ENCODE results near the gene PIGA.

PIGA gene

GRCh38 chrX:15366506-15367352, 31.4 kb upstream of the PIGA start:
- H3K27me3 ChIP-seq (ENCODE audit: insufficient read depth, poor library complexity, severe bottlenecking) = no peaks in the 10 kb centered on the region
- TF ChIP-seq CTCF (IDR thresholded peaks at IDR 0.05; ENCODE audit: poor library complexity, severe bottlenecking) = no peak
- ATAC-seq (ENCODE audit: low read depth) (no peak), DNase-seq (ENCODE audit: low spot score) (no peak)
- no peak overlapping the region for H3K27ac ChIP-seq (ENCODE audit: poor library complexity, severe bottlenecking)
- no peaks in the 10 kb centered on the region for H3K9me3 ChIP-seq (ENCODE audit: severe bottlenecking)
- H3K4me3 ChIP-seq (ENCODE audit: severe bottlenecking) = no peak overlapping the region
- no peaks in the 10 kb centered on the region for H3K36me3 ChIP-seq (ENCODE audit: low read depth)
- H3K4me1 ChIP-seq (ENCODE audit: insufficient read depth, poor library complexity, severe bottlenecking) = no peaks in the 10 kb centered on the region

- no peak for DNase-seq (ENCODE audit: low spot score)
- Histone ChIP-seq H3K36me3 (ENCODE audit: low read depth) (no peaks in the 10 kb centered on the region), H3K27me3 (ENCODE audit: insufficient read depth, poor library complexity, severe bottlenecking) (no peaks in the 10 kb centered on the region), H3K9me3 (ENCODE audit: severe bottlenecking) (no peaks in the 10 kb centered on the region), H3K4me3 (ENCODE audit: severe bottlenecking) (no peak overlapping the region), H3K4me1 (ENCODE audit: insufficient read depth, poor library complexity, severe bottlenecking) (no peaks in the 10 kb centered on the region), H3K27ac (ENCODE audit: poor library complexity, severe bottlenecking) (no peak overlapping the region)
- no peak for ATAC-seq (ENCODE audit: low read depth)
- no peak for TF ChIP-seq CTCF (IDR thresholded peaks at IDR 0.05; ENCODE audit: poor library complexity, severe bottlenecking)
These were observed 24.4 kb upstream of the PIGA start for GRCh38 chrX:15359701-15360100.

- Histone ChIP-seq H3K27me3 (ENCODE audit: insufficient read depth, poor library complexity, severe bottlenecking) (no peaks in the 10 kb centered on the region), H3K4me3 (ENCODE audit: severe bottlenecking) (no peak overlapping the region), H3K4me1 (ENCODE audit: insufficient read depth, poor library complexity, severe bottlenecking) (no peaks in the 10 kb centered on the region), H3K9me3 (ENCODE audit: severe bottlenecking) (no peaks in the 10 kb centered on the region), H3K27ac (ENCODE audit: poor library complexity, severe bottlenecking) (no peak overlapping the region), H3K36me3 (ENCODE audit: low read depth) (no peaks in the 10 kb centered on the region)
- no peak for TF ChIP-seq CTCF (IDR thresholded peaks at IDR 0.05; ENCODE audit: poor library complexity, severe bottlenecking)
- DNase-seq (ENCODE audit: low spot score) = no peak
- ATAC-seq (ENCODE audit: low read depth) = no peak
These were observed 23.2 kb upstream of the PIGA start for GRCh38 chrX:15358533-15358932.

- H3K36me3 ChIP-seq (ENCODE audit: low read depth) = no peaks in the 10 kb centered on the region
- DNase-seq (ENCODE audit: low spot score) (no peak), ATAC-seq (ENCODE audit: low read depth) (no peak)
- no peaks in the 10 kb centered on the region for H3K4me1 ChIP-seq (ENCODE audit: insufficient read depth, poor library complexity, severe bottlenecking)
- no peak for TF ChIP-seq CTCF (IDR thresholded peaks at IDR 0.05; ENCODE audit: poor library complexity, severe bottlenecking)
- H3K9me3 ChIP-seq (ENCODE audit: severe bottlenecking) = no peaks in the 10 kb centered on the region
- no peaks in the 10 kb centered on the region for H3K27me3 ChIP-seq (ENCODE audit: insufficient read depth, poor library complexity, severe bottlenecking)
- no peak overlapping the region for H3K27ac ChIP-seq (ENCODE audit: poor library complexity, severe bottlenecking)
- no peak overlapping the region for H3K4me3 ChIP-seq (ENCODE audit: severe bottlenecking)
These were observed 21.1 kb upstream of the PIGA start for GRCh38 chrX:15356444-15356843.

- DNase-seq (ENCODE audit: low spot score) (no peak), ATAC-seq (ENCODE audit: low read depth) (no peak)
- no peak for TF ChIP-seq CTCF (IDR thresholded peaks at IDR 0.05; ENCODE audit: poor library complexity, severe bottlenecking)
- Histone ChIP-seq H3K27ac (ENCODE audit: poor library complexity, severe bottlenecking) (no peak overlapping the region), H3K4me1 (ENCODE audit: insufficient read depth, poor library complexity, severe bottlenecking) (no peaks in the 10 kb centered on the region), H3K27me3 (ENCODE audit: insufficient read depth, poor library complexity, severe bottlenecking) (no peaks in the 10 kb centered on the region), H3K36me3 (ENCODE audit: low read depth) (no peaks in the 10 kb centered on the region), H3K4me3 (ENCODE audit: severe bottlenecking) (no peak overlapping the region), H3K9me3 (ENCODE audit: severe bottlenecking) (no peaks in the 10 kb centered on the region)
These were observed 15.1 kb upstream of the PIGA start for GRCh38 chrX:15350329-15350996.
